Transverse colon (tissue), 4 donors: ENCODE measurements around the gene NPEPL1.

Source experiments
- EP300 ChIP-seq: sonication (generic); formaldehyde crosslinking; IDR thresholded peaks from one replicate; pipeline ENCODE4 v1.6.1; 2017; ENCODE audit warnings: antibody characterized with exemption, low read depth
- POLR2AphosphoS5 ChIP-seq, 3 donors: sonication (generic); formaldehyde crosslinking; IDR thresholded peaks; one replicate each; pipeline ENCODE4 v1.6.1; 2016; ENCODE audit warnings: antibody characterized with exemption in 3 of 3
- TF ChIP-seq, protein P1 (sequence below), 5 experiments: fragments of 200-600 bp in 3 of 5; fragments of 450-650 bp in 2 of 5; sonication (generic) in 3 of 5; IDR thresholded peaks; 1 replicate in 2 of 5; 2 replicates in 3 of 5; pipeline ENCODE4 v1.5.1; 2016 to 2017; ENCODE audit warnings: antibody characterized with exemption in 5 of 5, inconsistent platforms in 3 of 5, mild to moderate bottlenecking in 2 of 5, moderate library complexity in 1 of 5

DNA sequence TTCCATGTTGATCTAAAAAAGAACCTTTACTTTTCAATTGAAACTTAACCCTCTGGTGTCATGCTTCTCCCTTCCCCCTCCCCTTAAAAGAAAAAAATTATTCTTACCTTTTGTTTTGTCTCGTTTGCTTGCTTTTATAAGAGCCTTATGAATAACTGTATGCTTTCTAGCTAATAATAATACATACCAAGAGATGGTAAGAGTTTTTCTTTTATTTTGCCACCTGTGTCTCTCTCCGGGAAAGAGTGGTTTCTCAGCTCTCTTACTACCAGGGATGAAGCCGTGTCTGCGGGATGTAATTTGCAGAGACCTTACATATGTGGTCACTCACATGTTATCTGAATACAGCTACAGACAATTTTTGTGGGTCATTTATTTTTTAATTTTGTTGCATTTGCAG is 33.8 kb upstream of the NPEPL1 start:
- TF ChIP-seq, protein P1, sequence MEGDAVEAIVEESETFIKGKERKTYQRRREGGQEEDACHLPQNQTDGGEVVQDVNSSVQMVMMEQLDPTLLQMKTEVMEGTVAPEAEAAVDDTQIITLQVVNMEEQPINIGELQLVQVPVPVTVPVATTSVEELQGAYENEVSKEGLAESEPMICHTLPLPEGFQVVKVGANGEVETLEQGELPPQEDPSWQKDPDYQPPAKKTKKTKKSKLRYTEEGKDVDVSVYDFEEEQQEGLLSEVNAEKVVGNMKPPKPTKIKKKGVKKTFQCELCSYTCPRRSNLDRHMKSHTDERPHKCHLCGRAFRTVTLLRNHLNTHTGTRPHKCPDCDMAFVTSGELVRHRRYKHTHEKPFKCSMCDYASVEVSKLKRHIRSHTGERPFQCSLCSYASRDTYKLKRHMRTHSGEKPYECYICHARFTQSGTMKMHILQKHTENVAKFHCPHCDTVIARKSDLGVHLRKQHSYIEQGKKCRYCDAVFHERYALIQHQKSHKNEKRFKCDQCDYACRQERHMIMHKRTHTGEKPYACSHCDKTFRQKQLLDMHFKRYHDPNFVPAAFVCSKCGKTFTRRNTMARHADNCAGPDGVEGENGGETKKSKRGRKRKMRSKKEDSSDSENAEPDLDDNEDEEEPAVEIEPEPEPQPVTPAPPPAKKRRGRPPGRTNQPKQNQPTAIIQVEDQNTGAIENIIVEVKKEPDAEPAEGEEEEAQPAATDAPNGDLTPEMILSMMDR (IDR thresholded peaks at IDR 0.05), result no peak
- TF ChIP-seq EP300 (no peak), POLR2AphosphoS5 (IDR thresholded peaks at IDR 0.05) (no peak)
